HG03565 (cell line): ENCODE data around the gene SLC22A3.
"Not testable (repeated sequence)": the region's sequence is repeated elsewhere in the genome, so short reads cannot be mapped to it uniquely, and the experiment has no call there.

Experiments
- ATAC-seq: cut with Tn5 transposase; IDR thresholded peaks from one replicate; pipeline ENCODE4 v1.9.1; 2021; ENCODE audit warnings: mild to moderate bottlenecking, moderate library complexity; ENCODE audit not compliant: unreplicated experiment

The SLC22A3 gene

GRCh38 chr6:160367798-160368547 lies 19.8 kb downstream of the SLC22A3 start:
- ATAC-seq, result no peak

- no peak for ATAC-seq
Observed at GRCh38 chr6:160368670-160369069, 20.5 kb downstream of the SLC22A3 start.

GRCh38 chr6:160373601-160374000 lies 25.4 kb downstream of the SLC22A3 start:
- ATAC-seq, result not testable (repeated sequence)

GRCh38 chr6:160374836-160375560 lies 26.8 kb downstream of the SLC22A3 start:
- no peak for ATAC-seq

GRCh38 chr6:160375561-160375949 lies 27.4 kb downstream of the SLC22A3 start:
- no peak for ATAC-seq

GRCh38 chr6:160376445-160376844 lies 28.3 kb downstream of the SLC22A3 start:
- no peak for ATAC-seq

GRCh38 chr6:160378218-160378617 lies 30.0 kb downstream of the SLC22A3 start:
- no peak for ATAC-seq

GRCh38 chr6:160378882-160379281 lies 30.7 kb downstream of the SLC22A3 start:
- no peak for ATAC-seq

- no peak for ATAC-seq
Observed at GRCh38 chr6:160379466-160379865, 31.3 kb downstream of the SLC22A3 start.

- ATAC-seq, result no peak
Observed at GRCh38 chr6:160382946-160383345, 34.8 kb downstream of the SLC22A3 start.

- ATAC-seq, result no peak
Observed at GRCh38 chr6:160386869-160387530, 38.8 kb downstream of the SLC22A3 start.

GRCh38 chr6:160387916-160388643 lies 39.9 kb downstream of the SLC22A3 start:
- ATAC-seq, result no peak

- no peak for ATAC-seq
Observed at GRCh38 chr6:160388922-160389321, 40.7 kb downstream of the SLC22A3 start.

GRCh38 chr6:160391419-160392116 lies 43.4 kb downstream of the SLC22A3 start:
- ATAC-seq, result no peak

- ATAC-seq, result not testable (repeated sequence)
Observed at GRCh38 chr6:160393442-160393841, 45.3 kb downstream of the SLC22A3 start.

GRCh38 chr6:160393891-160394653 lies 45.9 kb downstream of the SLC22A3 start:
- ATAC-seq, result no peak

- ATAC-seq, result no peak
Observed at GRCh38 chr6:160394654-160395035, 46.5 kb downstream of the SLC22A3 start.

- ATAC-seq, result no peak
Observed at GRCh38 chr6:160395187-160395586, 47.0 kb downstream of the SLC22A3 start.

GRCh38 chr6:160396292-160396691 lies 48.1 kb downstream of the SLC22A3 start:
- no peak for ATAC-seq
